K562 (cell line): ENCODE measurements around the gene SOCS7. TPM values are rescaled to one million over a fixed set of nuclear protein-coding genes. Genes with fewer than 3 reads are reported as not detected.

Source experiments
- ATAC-seq: fragments of 200-7000 bp; cut with Tn5 transposase; 3 replicates; pipeline ENCODE4 v1.9.1; 2020; ENCODE audit warnings: moderate library complexity
- BruUV-seq: library from RNA; stranded (reverse); fragments of 400-500 nt; replicated peaks from 2 replicates; lab custom pipeline; 2021; lab: Mats Ljungman, UMichigan
- CTCF ChIA-PET: fragments of 300-600 bp; formaldehyde crosslinking; extraction: SDS; loops from one replicate; lab custom pipeline; 2021; ENCODE audit warnings: low intra/inter-chr PET ratio; lab: Yijun Ruan, JAX
- POLR2A ChIA-PET: fragments of 300-600, 350-650 bp; sonication (Branson Sonifier 250); formaldehyde crosslinking; extraction: SDS; loops from one replicate; lab custom pipeline; 2021; ENCODE audit warnings: antibody characterized with exemption, inconsistent platforms; lab: Yijun Ruan, JAX
- DNase-seq, 4 experiments: peaks; one replicate each; pipeline versions ENCODE4 v3.0.0 to v3.0.0-alpha.2; 2011 to 2018; ENCODE audit warnings: low spot score in 3 of 4, mixed read lengths in 3 of 4; ENCODE audit errors: extremely low read depth in 1 of 4
- FAIRE-seq: peaks from 2 replicates; lab custom pipeline; 2011; peaks lifted over from hg19 to GRCh38; lab: Jason Lieb, UNC
- H2AFZ ChIP-seq: 2 replicates; pipeline ENCODE4 v1.6.0; 2011; ENCODE audit warnings: low read depth, low read length, control low read depth, inconsistent platforms
- H3K27ac ChIP-seq: fragments of 200-600 bp; 3 replicates; pipeline ENCODE4 v1.8.0; 2011; ENCODE audit warnings: low read depth, mild to moderate bottlenecking, control low read depth, inconsistent platforms, low read length, moderate library complexity, mixed read lengths; ENCODE audit errors: extremely low read depth
- H3K27me3 ChIP-seq, 2 experiments: fragments of 300-600 bp in 1 of 2; 2 replicates in 1 of 2; 3 replicates in 1 of 2; pipeline versions ENCODE4 v1.6.0 to v1.8.0; 2011; ENCODE audit warnings: inconsistent platforms in 2 of 2, low read length in 2 of 2, mild to moderate bottlenecking in 1 of 2, mixed read lengths in 1 of 2, moderate library complexity in 1 of 2; ENCODE audit not compliant: control insufficient read depth in 2 of 2, insufficient read depth in 2 of 2
- H3K36me3 ChIP-seq: fragments of 300-600 bp; 3 replicates; pipeline ENCODE4 v1.8.0; 2011; ENCODE audit warnings: mild to moderate bottlenecking, low read length, inconsistent platforms; ENCODE audit not compliant: control insufficient read depth, insufficient read depth
- H3K4me1 ChIP-seq, 2 experiments: fragments of 200-600 bp in 1 of 2; replicated peaks in 1 of 2; 2 replicates in 1 of 2; 3 replicates in 1 of 2; pipeline versions ENCODE4 v1.5.1 to v1.8.0; 2011; ENCODE audit warnings: inconsistent platforms in 2 of 2, low read length in 2 of 2, mild to moderate bottlenecking in 1 of 2, mixed read lengths in 1 of 2, moderate library complexity in 1 of 2; ENCODE audit not compliant: control insufficient read depth in 2 of 2, insufficient read depth in 2 of 2
- H3K4me2 ChIP-seq: 2 replicates; pipeline ENCODE4 v1.6.1; 2011; ENCODE audit warnings: low read length, control low read depth, inconsistent platforms, mixed read lengths; ENCODE audit not compliant: insufficient read depth
- H3K4me3 ChIP-seq: fragments of 200-600 bp; sonication (generic), shearing (Covaris generic); 2 replicates; pipeline ENCODE4 v1.5.1; 2016; ENCODE audit warnings: control low read depth, inconsistent platforms
- H3K79me2 ChIP-seq: fragments of 200-600 bp; 3 replicates; pipeline ENCODE4 v1.8.0; 2011; ENCODE audit warnings: low read length, inconsistent platforms; ENCODE audit not compliant: control insufficient read depth, insufficient read depth
- H3K9ac ChIP-seq, 2 experiments: 2 replicates each; pipeline versions ENCODE4 v1.6.0 to v1.6.1; 2011; ENCODE audit warnings: low read depth in 2 of 2, low read length in 2 of 2, control low read depth in 1 of 2, inconsistent platforms in 1 of 2, mild to moderate bottlenecking in 1 of 2, mixed read lengths in 1 of 2; ENCODE audit not compliant: insufficient read depth in 1 of 2
- H3K9me1 ChIP-seq: one replicate; pipeline ENCODE4 v1.6.0; 2011; ENCODE audit warnings: inconsistent platforms, mild to moderate bottlenecking, low read length, moderate library complexity; ENCODE audit not compliant: control insufficient read depth, insufficient read depth
- H3K9me3 ChIP-seq: replicated peaks from 2 replicates; pipeline ENCODE4 v1.5.1; 2011; ENCODE audit warnings: low read depth, low read length, inconsistent platforms; ENCODE audit not compliant: control insufficient read depth, insufficient read depth
- H4K20me1 ChIP-seq: replicated peaks from 2 replicates; pipeline ENCODE4 v1.6.1; 2011; ENCODE audit warnings: low read length, inconsistent platforms, mixed read lengths; ENCODE audit not compliant: control insufficient read depth, insufficient read depth
- BRCA1 ChIP-seq, 2 experiments: fragments of 450-650 bp in 1 of 2; sonication (generic) in 1 of 2; formaldehyde crosslinking in 1 of 2; IDR thresholded peaks; 2 replicates each; pipeline versions ENCODE4 v1.5.0 to v1.6.1; 2017 to 2020; ENCODE audit warnings: mild to moderate bottlenecking in 1 of 2, missing genetic modification reagents in 1 of 2
- CEBPB ChIP-seq: fragments of 450-650 bp; IDR thresholded peaks from 2 replicates; pipeline ENCODE4 v1.6.1; 2016; ENCODE audit warnings: missing genetic modification characterization, missing compliant biosample characterization
- CREB1 ChIP-seq, 2 experiments: sonication (generic) in 1 of 2; formaldehyde crosslinking in 1 of 2; IDR thresholded peaks; 2 replicates each; pipeline versions ENCODE4 v1.6.1 to v1.8.0; 2012 to 2022; ENCODE audit warnings: inconsistent platforms in 1 of 2, mild to moderate bottlenecking in 1 of 2, missing genetic modification reagents in 1 of 2, moderate library complexity in 1 of 2
- GTF2E2 ChIP-seq: fragments of 200-800 bp; sonication (Bioruptor generic); IDR thresholded peaks from 2 replicates; pipeline ENCODE4 v1.6.1; 2016; ENCODE audit warnings: missing genetic modification characterization, missing compliant biosample characterization
- HMG20B ChIP-seq: fragments of 250-450 bp; sonication (Bioruptor Pico); IDR thresholded peaks from 2 replicates; pipeline ENCODE4 v1.5.0; 2021; ENCODE audit warnings: mild to moderate bottlenecking
- IFI16 ChIP-seq: fragments of 250-450 bp; sonication (Bioruptor Pico); IDR thresholded peaks from 2 replicates; pipeline ENCODE4 v2.1.2; 2022; ENCODE audit warnings: mild to moderate bottlenecking, inconsistent platforms
- NCOR1 ChIP-seq: fragments of 450-650 bp; IDR thresholded peaks from 2 replicates; pipeline ENCODE4 v1.6.1; 2016; ENCODE audit warnings: mild to moderate bottlenecking, moderate library complexity
- NR2F6 ChIP-seq: fragments of 450-650 bp; formaldehyde crosslinking; IDR thresholded peaks from 2 replicates; pipeline ENCODE4 v1.4.0; 2020; ENCODE audit warnings: mild to moderate bottlenecking
- PRMT5 ChIP-seq: sonication (generic); formaldehyde crosslinking; IDR thresholded peaks from 2 replicates; pipeline ENCODE4 v1.5.0; 2020; ENCODE audit warnings: missing genetic modification reagents
- TCF3 ChIP-seq: sonication (generic); formaldehyde crosslinking; IDR thresholded peaks from 2 replicates; pipeline ENCODE4 v1.4.0; 2020; ENCODE audit warnings: mild to moderate bottlenecking, missing genetic modification reagents
- ZNF184 ChIP-seq: sonication (generic); formaldehyde crosslinking; IDR thresholded peaks from 2 replicates; pipeline ENCODE4 v1.5.0; 2020; ENCODE audit warnings: missing genetic modification reagents
- WGBS: fragments of 100-300 bp; shearing (Covaris generic); methylation state at CpG from one replicate; pipeline ENCODE4 v1.1.6; 2016; ENCODE audit warnings: low coverage, mixed read lengths; ENCODE audit not compliant: insufficient coverage; ENCODE audit errors: missing lambda C conversion rate; 5-methylcytosine and 5-hydroxymethylcytosine counted together
- in situ Hi-C: fragments of 300-500 bp; cut with MboI; formaldehyde crosslinking; loops from 4 replicates; pipeline ENCODE4 v1.15.0; 2018; ENCODE audit warnings: inconsistent platforms, mixed read lengths
- intact Hi-C: fragments of 100-400 bp; cut with micrococcal nuclease; formaldehyde crosslinking; loops from 2 replicates; pipeline ENCODE4 v1.14.2; 2022
- polyA plus RNA-seq, 8 experiments: library from polyadenylated mRNA; depleted of rRNA in 4 of 8; stranded (reverse) in 5 of 8; unstranded in 3 of 8; fragments of >200 nt; fragmentation: Nextera tagmentation in 2 of 8; fragmentation: Illumina TruSeq in 1 of 8; extraction: Ambion mirVana in 2 of 8; extraction: Trizol in 1 of 8; gene quantifications; 2 replicates each; pipeline versions ENCODE4 v1.2.1 to v1.2.3, GENCODE V29; 2011 to 2014; ENCODE audit warnings: inconsistent platforms in 1 of 8, missing spikeins in 1 of 8
- total RNA-seq, 7 experiments: library from RNA; depleted of rRNA in 6 of 7; stranded (reverse); fragments of >200 nt in 6 of 7; fragmentation: Illumina TruSeq in 2 of 7; extraction: Trizol in 2 of 7; gene quantifications; 2 replicates each; pipeline versions ENCODE4 v1.2.1 to v1.2.3, GENCODE V29; 2011 to 2021; ENCODE audit warnings: low replicate concordance in 1 of 7
- TF ChIP-seq, protein P1 (sequence below): fragments of 450-650 bp; formaldehyde crosslinking; IDR thresholded peaks from 2 replicates; pipeline ENCODE4 v1.4.0; 2020; ENCODE audit warnings: mild to moderate bottlenecking, mixed read lengths
- TF ChIP-seq, protein P2 (sequence below): fragments of 450-650 bp; IDR thresholded peaks from 2 replicates; pipeline ENCODE4 v1.6.1; 2016; ENCODE audit warnings: mild to moderate bottlenecking
- TF ChIP-seq, protein P3 (sequence below): fragments of 450-650 bp; IDR thresholded peaks from 2 replicates; pipeline ENCODE4 v1.6.1; 2016; ENCODE audit warnings: low read depth, mild to moderate bottlenecking, moderate library complexity

SOCS7 gene
- total and polyA plus RNA-seq, 9 of the 15 experiments (the other 6 are each of a cell fraction or from before 2014, with no cell fraction given) = 0.94 to 14.5 (median 8.2) TPM

DNA sequence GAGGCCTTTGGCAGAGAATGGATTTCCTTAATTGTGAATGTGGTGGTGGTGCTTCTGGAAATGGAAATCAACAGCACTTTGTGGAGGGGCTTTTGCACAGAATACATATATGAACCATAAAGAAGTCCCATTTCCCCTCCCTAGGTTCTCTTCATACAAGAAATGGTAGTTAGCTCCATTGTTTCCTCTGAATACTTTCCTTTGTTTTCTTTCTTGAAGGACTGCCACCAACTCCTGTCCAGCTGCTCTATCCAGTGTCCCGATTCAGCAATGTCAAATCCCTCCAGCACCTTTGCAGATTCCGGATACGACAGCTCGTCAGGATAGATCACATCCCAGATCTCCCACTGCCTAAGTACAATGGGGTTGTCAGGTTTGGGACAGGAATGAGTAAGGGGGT is 43.4 kb downstream of the SOCS7 start:
- no peak overlapping the region for H3K4me3 ChIP-seq
- no peak overlapping the region for H3K4me2 ChIP-seq
- in situ Hi-C loops (no loop called here), intact Hi-C loops (no loop called here)
- no peaks in the 10 kb centered on the region for H3K79me2 ChIP-seq
- 89% methylated on average over 4 of the region's 4 CpGs for WGBS
- no peak overlapping the region for H3K27ac ChIP-seq
- FAIRE-seq (no peak), ATAC-seq (no peak), DNase-seq (no peak)
- no peaks in the 10 kb centered on the region for H3K9me1 ChIP-seq
- no peaks in the 10 kb centered on the region for H3K27me3 ChIP-seq
- H4K20me1 ChIP-seq = no peaks in the 10 kb centered on the region
- H3K9ac ChIP-seq = no peak overlapping the region
- H3K4me1 ChIP-seq = no peaks in the 10 kb centered on the region; a peak in 1 of 5 replicates
- TF ChIP-seq HMG20B (CRISPR knock-in tag) (no peak), BRCA1 (IDR thresholded peaks at IDR 0.05) (no peak), BRCA1 (CRISPR knock-in tag; IDR thresholded peaks at IDR 0.05) (no peak), GTF2E2 (tag) (no peak), NR2F6 (CRISPR knock-in tag) (no peak), CREB1 (IDR thresholded peaks at IDR 0.05) (no peak), CREB1 (CRISPR knock-in tag; IDR thresholded peaks at IDR 0.05) (no peak), NCOR1 (no peak), ZNF184 (CRISPR knock-in tag) (no peak), PRMT5 (CRISPR knock-in tag) (no peak), IFI16 (CRISPR knock-in tag) (no peak), TCF3 (CRISPR knock-in tag) (no peak), CEBPB (tag) (no peak)
- TF ChIP-seq, protein P1, sequence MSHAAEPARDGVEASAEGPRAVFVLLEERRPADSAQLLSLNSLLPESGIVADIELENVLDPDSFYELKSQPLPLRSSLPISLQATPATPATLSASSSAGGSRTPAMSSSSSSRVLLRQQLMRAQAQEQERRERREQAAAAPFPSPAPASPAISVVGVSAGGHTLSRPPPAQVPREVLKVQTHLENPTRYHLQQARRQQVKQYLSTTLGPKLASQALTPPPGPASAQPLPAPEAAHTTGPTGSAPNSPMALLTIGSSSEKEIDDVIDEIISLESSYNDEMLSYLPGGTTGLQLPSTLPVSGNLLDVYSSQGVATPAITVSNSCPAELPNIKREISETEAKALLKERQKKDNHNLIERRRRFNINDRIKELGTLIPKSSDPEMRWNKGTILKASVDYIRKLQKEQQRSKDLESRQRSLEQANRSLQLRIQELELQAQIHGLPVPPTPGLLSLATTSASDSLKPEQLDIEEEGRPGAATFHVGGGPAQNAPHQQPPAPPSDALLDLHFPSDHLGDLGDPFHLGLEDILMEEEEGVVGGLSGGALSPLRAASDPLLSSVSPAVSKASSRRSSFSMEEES = no peak
- TF ChIP-seq, protein P2, sequence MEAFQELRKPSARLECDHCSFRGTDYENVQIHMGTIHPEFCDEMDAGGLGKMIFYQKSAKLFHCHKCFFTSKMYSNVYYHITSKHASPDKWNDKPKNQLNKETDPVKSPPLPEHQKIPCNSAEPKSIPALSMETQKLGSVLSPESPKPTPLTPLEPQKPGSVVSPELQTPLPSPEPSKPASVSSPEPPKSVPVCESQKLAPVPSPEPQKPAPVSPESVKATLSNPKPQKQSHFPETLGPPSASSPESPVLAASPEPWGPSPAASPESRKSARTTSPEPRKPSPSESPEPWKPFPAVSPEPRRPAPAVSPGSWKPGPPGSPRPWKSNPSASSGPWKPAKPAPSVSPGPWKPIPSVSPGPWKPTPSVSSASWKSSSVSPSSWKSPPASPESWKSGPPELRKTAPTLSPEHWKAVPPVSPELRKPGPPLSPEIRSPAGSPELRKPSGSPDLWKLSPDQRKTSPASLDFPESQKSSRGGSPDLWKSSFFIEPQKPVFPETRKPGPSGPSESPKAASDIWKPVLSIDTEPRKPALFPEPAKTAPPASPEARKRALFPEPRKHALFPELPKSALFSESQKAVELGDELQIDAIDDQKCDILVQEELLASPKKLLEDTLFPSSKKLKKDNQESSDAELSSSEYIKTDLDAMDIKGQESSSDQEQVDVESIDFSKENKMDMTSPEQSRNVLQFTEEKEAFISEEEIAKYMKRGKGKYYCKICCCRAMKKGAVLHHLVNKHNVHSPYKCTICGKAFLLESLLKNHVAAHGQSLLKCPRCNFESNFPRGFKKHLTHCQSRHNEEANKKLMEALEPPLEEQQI = no peak
- TF ChIP-seq, protein P3, sequence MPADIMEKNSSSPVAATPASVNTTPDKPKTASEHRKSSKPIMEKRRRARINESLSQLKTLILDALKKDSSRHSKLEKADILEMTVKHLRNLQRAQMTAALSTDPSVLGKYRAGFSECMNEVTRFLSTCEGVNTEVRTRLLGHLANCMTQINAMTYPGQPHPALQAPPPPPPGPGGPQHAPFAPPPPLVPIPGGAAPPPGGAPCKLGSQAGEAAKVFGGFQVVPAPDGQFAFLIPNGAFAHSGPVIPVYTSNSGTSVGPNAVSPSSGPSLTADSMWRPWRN = no peak
- ChIA-PET POLR2A (interaction anchor here (0.6 kb wide), 1 partner anchor 115 kb away, joined by 5 read pairs; no protein-coding TSS in a partner anchor), CTCF (no interaction called here)
- no peak overlapping the region for H2AFZ ChIP-seq
- no peaks in the 10 kb centered on the region for H3K9me3 ChIP-seq
- H3K36me3 ChIP-seq = peaks cover 30% of the 10 kb centered on the region
- no TSS peak for BruUV-seq
